Breast epithelium (tissue), 4 donors: ENCODE data around the gene ME3. TPM values are rescaled to one million over a fixed set of nuclear protein-coding genes. Genes with fewer than 3 reads are reported as not detected.
A peak's percentile ranks its signal among the peaks of the same experiment; 100 is the strongest.
"Not testable (repeated sequence)": the region's sequence is repeated elsewhere in the genome, so short reads cannot be mapped to it uniquely, and the experiment has no call there.

ENCODE experiments used
- DNase-seq, 2 donors: peaks; one replicate each; pipeline ENCODE4 v3.0.0-alpha.2; 2019; ENCODE audit warnings: low spot score in 2 of 2
- H3K27ac ChIP-seq, 2 donors: fragments of 200-600 bp; sonication (generic) in 1 of 2; one replicate each; pipeline ENCODE4 v1.5.1; 2016 to 2019; ENCODE audit warnings: mild to moderate bottlenecking in 1 of 2
- H3K27me3 ChIP-seq, 2 donors: fragments of 200-600 bp; sonication (generic) in 1 of 2; one replicate each; pipeline versions ENCODE4 v1.5.1 to v1.6.0; 2017 to 2019; ENCODE audit warnings: control low read depth in 1 of 2, mild to moderate bottlenecking in 1 of 2
- H3K36me3 ChIP-seq: fragments of 200-600 bp; one replicate; pipeline ENCODE4 v1.5.1; 2019
- H3K4me1 ChIP-seq, 2 donors: fragments of 200-600 bp; sonication (generic); one replicate each; pipeline ENCODE4 v1.5.1; 2016 to 2019; ENCODE audit warnings: control low read depth in 1 of 2
- H3K4me3 ChIP-seq, 3 donors: fragments of 200-600 bp; sonication (generic); 1 replicate in 2 of 3; 2 replicates in 1 of 3; pipeline ENCODE4 v1.5.1; 2016 to 2019; ENCODE audit warnings: mild to moderate bottlenecking in 3 of 3, moderate library complexity in 2 of 3
- H3K9me3 ChIP-seq, 2 donors: fragments of 200-600 bp; sonication (generic) in 1 of 2; one replicate each; pipeline ENCODE4 v1.5.1; 2016 to 2019; ENCODE audit warnings: control low read depth in 1 of 2
- POLR2A ChIP-seq: fragments of 450-650 bp; IDR thresholded peaks from one replicate; pipeline ENCODE4 v1.6.1; 2016; ENCODE audit warnings: antibody characterized with exemption, mild to moderate bottlenecking, moderate library complexity
- POLR2AphosphoS5 ChIP-seq, 3 donors: sonication (generic); formaldehyde crosslinking; IDR thresholded peaks; one replicate each; pipeline ENCODE4 v1.6.1; 2017; ENCODE audit warnings: antibody characterized with exemption in 3 of 3
- intact Hi-C: fragments of 100-400 bp; cut with DNase I; formaldehyde crosslinking; loops from one replicate; pipeline ENCODE4 v1.15.1; 2023; ENCODE audit warnings: low total_unique reads
- total RNA-seq, 3 donors: library from RNA; depleted of rRNA; stranded (reverse); fragments of >200 nt; gene quantifications; one replicate each; pipeline ENCODE4 v1.1.0, GENCODE V29; 2016
- TF ChIP-seq, protein P1 (sequence below), 3 donors: fragments of 450-650 bp; IDR thresholded peaks; one replicate each; pipeline ENCODE4 v1.5.1; 2016 to 2017; ENCODE audit warnings: antibody characterized with exemption in 3 of 3, mild to moderate bottlenecking in 3 of 3, moderate library complexity in 3 of 3

Gene ME3
- total RNA-seq, 3 donors from 2014 or later: 53.0 to 68.5 (median 56.3) TPM

DNA sequence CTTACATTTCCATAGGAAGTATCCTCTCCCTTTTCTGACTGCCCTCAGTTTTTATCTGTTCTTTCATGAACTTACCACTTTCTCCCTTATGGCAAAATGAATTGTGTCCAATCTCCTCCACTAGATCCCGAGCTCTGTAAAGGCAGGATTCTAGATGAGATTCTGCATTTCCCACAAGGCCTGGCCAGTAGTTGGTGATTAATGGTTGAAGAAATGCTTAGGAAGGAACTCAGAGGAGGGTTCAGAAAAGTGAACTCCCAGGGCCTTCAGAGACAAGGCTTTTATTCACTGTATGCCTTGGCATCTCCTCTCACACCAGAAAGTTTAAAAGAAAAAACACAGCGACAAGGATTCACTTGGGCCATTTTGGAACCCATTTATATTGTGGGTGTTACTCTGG lies 231.6 kb downstream of the ME3 start:
- peak overlapping the region in 1 of 2 donors; percentile 77 for H3K27ac ChIP-seq
- H3K4me1 ChIP-seq: no peaks in the 10 kb centered on the region
- H3K36me3 ChIP-seq: no peaks in the 10 kb centered on the region
- DNase-seq: no peak
- no peaks in the 10 kb centered on the region for H3K27me3 ChIP-seq
- H3K4me3 ChIP-seq: no peak overlapping the region
- H3K9me3 ChIP-seq: no peaks in the 10 kb centered on the region
- intact Hi-C loops: no loop called here
- TF ChIP-seq POLR2AphosphoS5 (IDR thresholded peaks at IDR 0.05) (no peak), POLR2A (no peak)
- TF ChIP-seq, protein P1, sequence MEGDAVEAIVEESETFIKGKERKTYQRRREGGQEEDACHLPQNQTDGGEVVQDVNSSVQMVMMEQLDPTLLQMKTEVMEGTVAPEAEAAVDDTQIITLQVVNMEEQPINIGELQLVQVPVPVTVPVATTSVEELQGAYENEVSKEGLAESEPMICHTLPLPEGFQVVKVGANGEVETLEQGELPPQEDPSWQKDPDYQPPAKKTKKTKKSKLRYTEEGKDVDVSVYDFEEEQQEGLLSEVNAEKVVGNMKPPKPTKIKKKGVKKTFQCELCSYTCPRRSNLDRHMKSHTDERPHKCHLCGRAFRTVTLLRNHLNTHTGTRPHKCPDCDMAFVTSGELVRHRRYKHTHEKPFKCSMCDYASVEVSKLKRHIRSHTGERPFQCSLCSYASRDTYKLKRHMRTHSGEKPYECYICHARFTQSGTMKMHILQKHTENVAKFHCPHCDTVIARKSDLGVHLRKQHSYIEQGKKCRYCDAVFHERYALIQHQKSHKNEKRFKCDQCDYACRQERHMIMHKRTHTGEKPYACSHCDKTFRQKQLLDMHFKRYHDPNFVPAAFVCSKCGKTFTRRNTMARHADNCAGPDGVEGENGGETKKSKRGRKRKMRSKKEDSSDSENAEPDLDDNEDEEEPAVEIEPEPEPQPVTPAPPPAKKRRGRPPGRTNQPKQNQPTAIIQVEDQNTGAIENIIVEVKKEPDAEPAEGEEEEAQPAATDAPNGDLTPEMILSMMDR (IDR thresholded peaks at IDR 0.05): no peak

DNA sequence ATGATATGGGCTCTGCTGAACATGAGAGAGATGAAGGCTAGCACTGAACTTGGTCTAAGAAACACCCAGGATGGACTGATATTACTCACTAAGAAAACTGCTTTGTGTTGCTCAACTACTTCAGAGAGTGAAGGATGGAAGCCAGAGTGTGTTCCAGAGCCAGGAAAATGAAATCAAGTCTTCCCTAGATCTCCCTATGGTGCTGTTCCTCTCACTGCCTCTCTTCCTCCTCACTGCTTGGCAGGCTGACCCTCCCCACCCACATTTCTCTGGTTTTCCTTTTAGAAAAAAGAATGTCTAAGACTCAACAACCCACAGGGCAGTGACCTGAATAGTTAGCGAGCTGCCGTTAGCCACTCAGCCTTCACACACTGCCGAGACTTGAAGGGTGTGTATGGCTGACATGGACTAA lies 232.1 kb downstream of the ME3 start:
- H3K36me3 ChIP-seq: no peaks in the 10 kb centered on the region
- intact Hi-C loops: no loop called here

DNA sequence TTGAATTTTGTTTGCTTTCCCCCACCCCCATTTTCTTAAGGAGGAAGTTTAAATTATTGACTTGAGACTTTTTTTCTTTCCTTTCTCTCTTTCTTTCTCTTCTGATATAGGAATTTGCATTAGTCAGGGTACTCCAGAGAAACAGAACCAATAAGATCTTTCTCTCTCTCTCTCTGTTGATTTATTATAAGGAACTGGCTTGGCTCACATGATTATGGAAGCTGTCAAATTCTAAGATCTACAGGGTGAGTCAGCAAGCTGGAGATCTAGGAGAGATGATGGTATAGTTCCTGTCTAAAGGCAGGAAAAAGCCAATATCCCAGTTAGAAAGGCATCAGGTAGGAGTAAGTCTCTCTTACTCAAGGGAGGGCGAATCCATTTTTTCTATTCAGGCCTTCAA lies 233.7 kb downstream of the ME3 start:
- Histone ChIP-seq H3K27me3 (no peaks in the 10 kb centered on the region), H3K4me1 (no peaks in the 10 kb centered on the region), H3K9me3 (peaks cover 0 to 3% of the 10 kb centered on the region in 2 donors), H3K4me3 (no peak overlapping the region), H3K27ac (no peak overlapping the region), H3K36me3 (no peaks in the 10 kb centered on the region)
- TF ChIP-seq POLR2AphosphoS5 (IDR thresholded peaks at IDR 0.05) (no peak), POLR2A (no peak)
- TF ChIP-seq, protein P1 (IDR thresholded peaks at IDR 0.05): no peak
- no peak for DNase-seq
- intact Hi-C loops: no loop called here

More for the DNA sequence above, 232.1 kb downstream of the ME3 start:
- no peak for DNase-seq
- peak overlapping the region in 1 of 2 donors; percentile 77 for H3K27ac ChIP-seq
- H3K4me3 ChIP-seq: no peak overlapping the region
- H3K9me3 ChIP-seq: no peaks in the 10 kb centered on the region
- no peaks in the 10 kb centered on the region for H3K4me1 ChIP-seq
- H3K27me3 ChIP-seq: no peaks in the 10 kb centered on the region
- TF ChIP-seq POLR2AphosphoS5 (IDR thresholded peaks at IDR 0.05) (no peak), POLR2A (no peak)
- TF ChIP-seq, protein P1 (IDR thresholded peaks at IDR 0.05): no peak

DNA sequence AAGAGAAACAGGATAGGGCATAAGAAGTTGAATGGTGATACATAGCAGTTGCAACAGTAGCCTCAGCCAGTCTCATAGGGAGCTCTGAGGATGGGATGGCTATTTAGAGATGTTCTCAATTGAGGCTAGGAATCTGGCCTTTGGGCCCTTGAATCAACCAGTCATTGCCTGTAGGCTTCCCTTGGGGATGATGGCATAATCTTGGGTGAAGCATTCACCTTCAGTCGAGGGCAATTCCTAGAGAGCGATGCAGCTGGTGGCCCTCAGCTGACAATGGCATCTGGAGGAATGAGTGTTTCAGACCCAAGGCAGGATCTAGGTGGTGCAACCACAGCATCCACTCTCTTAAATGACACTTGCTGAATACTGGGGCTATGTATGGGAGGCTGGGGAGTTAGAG lies 236.7 kb downstream of the ME3 start:
- Histone ChIP-seq H3K4me1 (no peaks in the 10 kb centered on the region), H3K27ac (no peak overlapping the region), H3K4me3 (no peak overlapping the region), H3K9me3 (peaks cover 0 to 4% of the 10 kb centered on the region in 2 donors), H3K36me3 (no peaks in the 10 kb centered on the region), H3K27me3 (no peaks in the 10 kb centered on the region)
- intact Hi-C loops: no loop called here
- DNase-seq: no peak
- TF ChIP-seq POLR2A (no peak), POLR2AphosphoS5 (IDR thresholded peaks at IDR 0.05) (no peak)
- TF ChIP-seq, protein P1 (IDR thresholded peaks at IDR 0.05): no peak

DNA sequence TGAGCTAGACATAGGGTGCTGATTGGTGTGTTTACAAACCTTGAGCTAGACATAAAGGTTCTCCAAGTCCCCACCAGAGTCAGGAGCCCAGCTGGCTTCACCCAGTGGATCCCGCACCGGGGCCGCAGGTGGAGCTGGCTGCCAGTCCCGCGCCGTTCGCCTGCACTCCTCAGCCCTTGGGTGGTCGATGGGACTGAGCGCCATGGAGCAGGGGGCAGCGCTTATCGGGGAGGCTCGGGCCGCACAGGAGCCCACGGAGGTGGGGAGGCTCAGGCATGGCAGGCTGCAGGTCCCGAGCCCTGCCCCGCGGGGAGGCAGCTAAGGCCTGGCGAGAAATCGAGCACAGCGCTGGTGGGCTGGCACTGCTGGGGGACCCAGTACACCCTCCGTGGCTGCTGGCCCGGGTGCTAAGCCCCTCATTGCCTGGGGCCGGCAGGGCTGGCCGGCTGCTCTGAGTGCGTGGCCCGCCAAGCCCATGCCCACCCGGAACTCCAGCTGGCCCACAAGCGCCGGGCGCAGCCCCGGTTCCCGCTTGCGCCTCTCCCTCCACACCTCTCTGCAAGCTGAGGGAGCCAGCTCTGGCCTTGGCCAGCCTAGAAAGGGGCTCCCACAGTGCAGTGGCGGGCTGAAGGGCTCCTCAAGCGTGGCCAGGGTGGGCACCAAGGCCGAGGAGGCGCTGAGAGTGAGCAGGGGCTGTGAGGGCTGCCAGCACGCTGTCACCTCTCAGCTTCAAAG lies 238.9 kb downstream of the ME3 start:
- not testable (repeated sequence) for H3K9me3 ChIP-seq, H3K4me1 ChIP-seq, H3K27me3 ChIP-seq, H3K27ac ChIP-seq, H3K36me3 ChIP-seq, H3K4me3 ChIP-seq, DNase-seq
- intact Hi-C loops: loop anchor here (5.0 kb wide), 1 partner anchor 939 kb away; no protein-coding TSS in a partner anchor
